ENCODE data around the gene SLC25A45. TPM values are rescaled to one million over a fixed set of nuclear protein-coding genes. Genes with fewer than 3 reads are reported as not detected.

SLC25A45 gene
- total and polyA plus RNA-seq, 12 donors, result 3.1 to 12.2 (median 8.3) TPM

DNA sequence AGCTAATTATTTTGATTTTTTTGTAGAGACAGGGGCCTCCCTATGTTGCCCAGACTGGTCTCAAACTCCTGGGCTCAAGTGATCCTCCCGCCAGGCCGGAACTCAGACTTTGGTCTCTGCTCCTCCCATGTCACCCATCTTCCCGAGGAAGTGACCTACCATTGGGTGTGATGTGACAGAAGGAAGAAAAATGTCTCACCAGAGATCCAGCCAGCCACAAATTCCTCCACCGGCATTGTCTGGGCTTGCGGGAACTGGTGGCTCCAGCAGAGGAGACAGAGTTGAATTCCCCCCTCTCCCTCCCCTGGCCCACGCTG, 772 bp downstream of the SLC25A45 start:
- TF ChIP-seq, protein P1, sequence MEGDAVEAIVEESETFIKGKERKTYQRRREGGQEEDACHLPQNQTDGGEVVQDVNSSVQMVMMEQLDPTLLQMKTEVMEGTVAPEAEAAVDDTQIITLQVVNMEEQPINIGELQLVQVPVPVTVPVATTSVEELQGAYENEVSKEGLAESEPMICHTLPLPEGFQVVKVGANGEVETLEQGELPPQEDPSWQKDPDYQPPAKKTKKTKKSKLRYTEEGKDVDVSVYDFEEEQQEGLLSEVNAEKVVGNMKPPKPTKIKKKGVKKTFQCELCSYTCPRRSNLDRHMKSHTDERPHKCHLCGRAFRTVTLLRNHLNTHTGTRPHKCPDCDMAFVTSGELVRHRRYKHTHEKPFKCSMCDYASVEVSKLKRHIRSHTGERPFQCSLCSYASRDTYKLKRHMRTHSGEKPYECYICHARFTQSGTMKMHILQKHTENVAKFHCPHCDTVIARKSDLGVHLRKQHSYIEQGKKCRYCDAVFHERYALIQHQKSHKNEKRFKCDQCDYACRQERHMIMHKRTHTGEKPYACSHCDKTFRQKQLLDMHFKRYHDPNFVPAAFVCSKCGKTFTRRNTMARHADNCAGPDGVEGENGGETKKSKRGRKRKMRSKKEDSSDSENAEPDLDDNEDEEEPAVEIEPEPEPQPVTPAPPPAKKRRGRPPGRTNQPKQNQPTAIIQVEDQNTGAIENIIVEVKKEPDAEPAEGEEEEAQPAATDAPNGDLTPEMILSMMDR (IDR thresholded peaks at IDR 0.05), result no peak
- Histone ChIP-seq H3K4me1 (peaks cover 13 to 73% (median 42%) of the 10 kb centered on the region in 9 donors), H3K36me3 (peaks cover 0 to 8% (median 0%) of the 10 kb centered on the region in 9 donors), H3K27ac (peak overlapping the region; percentile 94 to 99 (median 98)), H3K27me3 (no peaks in the 10 kb centered on the region), H3K4me3 (peak overlapping the region; percentile 27 to 74 (median 56)), H3K9me3 (no peaks in the 10 kb centered on the region)
- 4 to 6% methylated on average over 6 of the region's 6 CpGs for WGBS, 2 donors
- peak in 1 of 2 donors; percentile 62 for DNase-seq
- peak; percentile 1 to 38 (median 24) for ATAC-seq
- intact Hi-C loops (cut with DNase I), result loop anchor here in 7 of 10 donors (1.0 to 5.0 kb wide), 8 partner anchors 35 to 131 kb away; no protein-coding TSS in a partner anchor

DNA sequence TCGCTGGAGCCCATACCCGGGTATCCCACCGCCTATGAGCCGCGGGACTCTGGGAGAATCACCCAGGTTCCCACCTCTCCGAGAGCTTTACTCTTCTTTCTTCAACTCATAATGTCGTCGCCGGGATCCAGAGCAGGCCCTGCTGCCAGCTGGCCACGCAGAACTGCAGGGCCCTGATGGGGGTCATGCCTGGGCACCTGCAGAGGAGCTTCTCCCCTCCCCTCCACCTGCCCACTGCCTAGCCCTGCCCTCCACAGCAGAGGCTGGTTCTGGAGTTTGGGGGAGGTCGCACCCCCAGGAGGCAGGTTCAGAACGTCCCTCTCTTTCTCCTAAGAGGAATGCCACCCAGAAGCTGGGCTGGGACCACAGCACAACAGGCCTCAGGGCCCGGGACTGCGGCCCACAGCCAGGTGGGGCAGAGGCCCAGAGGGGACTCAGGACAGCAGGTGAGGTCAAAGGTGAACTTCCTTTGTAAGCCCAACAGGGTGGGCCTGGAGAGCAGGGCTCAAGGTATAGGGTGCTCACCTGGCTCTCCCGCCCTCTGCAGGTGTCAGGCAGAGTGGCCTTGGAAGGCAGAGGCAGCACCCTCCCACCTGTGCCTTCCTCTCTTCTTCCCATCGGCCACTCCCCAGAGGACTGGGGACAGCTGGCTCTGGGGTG, 1.9 kb downstream of the SLC25A45 start:
- no peaks in the 10 kb centered on the region for H3K27me3 ChIP-seq
- no peaks in the 10 kb centered on the region for H3K9me3 ChIP-seq
- peak overlapping the region in 9 of 10 donors; percentile 94 to 99 (median 98) for H3K27ac ChIP-seq
- H3K36me3 ChIP-seq, result peaks cover 0 to 8% (median 0%) of the 10 kb centered on the region in 9 donors
- TF ChIP-seq, protein P1 (IDR thresholded peaks at IDR 0.05), result no peak
- ATAC-seq, result no peak
- H3K4me1 ChIP-seq, result peaks cover 10 to 66% (median 36%) of the 10 kb centered on the region in 9 donors
- H3K4me3 ChIP-seq, result no peak overlapping the region
- DNase-seq, result no peak
- intact Hi-C loops (cut with DNase I), result loop anchor here in 3 of 10 donors (5.0 kb wide), 3 partner anchors 37 to 132 kb away; no protein-coding TSS in a partner anchor
- WGBS, 2 donors, result 89 to 91% methylated on average over 16 of the region's 16 CpGs

DNA sequence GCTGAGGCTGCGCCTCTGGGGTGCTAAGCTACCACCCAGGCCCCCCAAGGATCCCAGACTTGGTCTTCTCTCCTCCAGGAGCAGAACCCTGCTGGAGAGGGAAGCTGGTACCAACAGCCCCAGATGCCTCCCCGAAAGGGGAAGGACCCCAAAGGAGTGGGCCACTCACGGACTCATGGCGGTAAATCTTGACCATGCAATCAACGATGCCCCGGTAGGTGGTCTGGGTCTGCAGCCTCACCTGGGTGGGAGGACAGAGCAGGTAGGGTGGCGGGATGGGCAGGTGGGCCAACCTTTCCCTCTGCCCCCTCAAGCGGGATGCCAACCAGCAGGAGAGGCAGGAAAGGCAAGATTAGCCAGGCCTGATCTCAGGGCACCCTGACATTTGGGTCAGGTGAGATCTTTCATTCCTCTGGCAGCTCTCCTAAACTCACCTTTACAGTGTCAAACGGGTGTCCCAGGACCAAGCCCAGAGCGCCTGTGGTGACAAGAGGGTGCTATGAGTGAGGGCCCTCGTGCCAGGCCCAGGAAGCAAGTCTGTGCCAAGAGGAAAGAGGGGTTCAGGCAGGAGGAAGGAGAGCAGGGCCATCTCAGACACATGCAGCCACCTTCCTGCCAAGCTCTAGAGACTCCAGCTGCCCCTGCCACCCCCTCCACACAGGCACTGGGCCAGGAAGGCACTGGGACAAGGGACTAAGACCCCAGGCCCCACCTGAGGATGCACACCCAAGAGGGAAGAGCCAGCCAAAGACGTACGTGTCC, 2.6 kb downstream of the SLC25A45 start:
- peak overlapping the region in 1 of 10 donors; percentile 94 for H3K27ac ChIP-seq
- WGBS, 2 donors, result 94% methylated on average over 13 of the region's 13 CpGs
- intact Hi-C loops (cut with DNase I), result loop anchor here in 6 of 10 donors (5.0 to 10.0 kb wide), 6 partner anchors 32 to 132 kb away; no protein-coding TSS in a partner anchor
- H3K4me1 ChIP-seq, result peaks cover 10 to 58% (median 32%) of the 10 kb centered on the region in 9 donors
- DNase-seq (no peak), ATAC-seq (no peak)
- H3K9me3 ChIP-seq, result no peaks in the 10 kb centered on the region
- TF ChIP-seq, protein P1 (IDR thresholded peaks at IDR 0.05), result no peak
- no peaks in the 10 kb centered on the region for H3K27me3 ChIP-seq
- H3K4me3 ChIP-seq, result no peak overlapping the region
- H3K36me3 ChIP-seq, result peaks cover 0 to 8% (median 0%) of the 10 kb centered on the region in 9 donors

GRCh38 chr11:65378928-65379638, 3.4 kb downstream of the SLC25A45 start:
- ATAC-seq (no peak), DNase-seq (no peak)
- H3K36me3 ChIP-seq, result peaks cover 0 to 8% (median 0%) of the 10 kb centered on the region in 9 donors
- H3K4me1 ChIP-seq, result peaks cover 10 to 51% (median 32%) of the 10 kb centered on the region in 9 donors
- 92 to 93% methylated on average over 14 of the region's 14 CpGs for WGBS, 2 donors
- TF ChIP-seq, protein P1 (IDR thresholded peaks at IDR 0.05), result no peak
- no peak overlapping the region for H3K4me3 ChIP-seq
- intact Hi-C loops (cut with DNase I), result loop anchor here in 4 of 10 donors (5.0 to 10.0 kb wide), 4 partner anchors 33 to 133 kb away; no protein-coding TSS in a partner anchor
- H3K27ac ChIP-seq, result peak overlapping the region in 1 of 10 donors; percentile 57
- no peaks in the 10 kb centered on the region for H3K27me3 ChIP-seq
- H3K9me3 ChIP-seq, result no peaks in the 10 kb centered on the region

Measured in heart right ventricle (tissue), 16 donors.